HuH-7.5 (cell line): Measurements from ENCODE around the gene IQCK.
"Not testable (repeated sequence)": the region's sequence is repeated elsewhere in the genome, so short reads cannot be mapped to it uniquely, and the experiment has no call there.

ENCODE experiments used
- DNase-seq: peaks from one replicate; pipeline ENCODE4 v3.0.0; 2011; ENCODE audit warnings: low spot score

The IQCK gene

GRCh38 chr16:19717741-19718623, at the start of gene IQCK, which contains the start of gene KNOP1:
IQCK (plus strand) TSS chr16:19718271; CDS start chr16:19718307, 36 bp downstream.
KNOP1 (minus strand) TSS chr16:19718227; CDS start chr16:19715035, 3,192 bp downstream.
- peak; percentile 85 for DNase-seq

- DNase-seq = no peak
Measured at GRCh38 chr16:19672378-19672777, 45.7 kb upstream of the IQCK start.

- DNase-seq = no peak
Measured at GRCh38 chr16:19674485-19674884, 43.6 kb upstream of the IQCK start.

GRCh38 chr16:19677402-19677801, 40.7 kb upstream of the IQCK start:
- no peak for DNase-seq

GRCh38 chr16:19678804-19679203, 39.3 kb upstream of the IQCK start:
- DNase-seq = no peak

- not testable (repeated sequence) for DNase-seq
Measured at GRCh38 chr16:19679281-19679680, 38.8 kb upstream of the IQCK start.

- no peak for DNase-seq
Measured at GRCh38 chr16:19680881-19681340, 37.2 kb upstream of the IQCK start.

GRCh38 chr16:19681637-19682036, 36.4 kb upstream of the IQCK start:
- no peak for DNase-seq

- no peak for DNase-seq
Measured at GRCh38 chr16:19683453-19684236, 34.4 kb upstream of the IQCK start.

GRCh38 chr16:19685176-19685575, 32.9 kb upstream of the IQCK start:
- DNase-seq = no peak

GRCh38 chr16:19687279-19687678, 30.8 kb upstream of the IQCK start:
- DNase-seq = no peak

- DNase-seq = no peak
Measured at GRCh38 chr16:19688396-19689024, 29.6 kb upstream of the IQCK start.

GRCh38 chr16:19689342-19689741, 28.7 kb upstream of the IQCK start:
- no peak for DNase-seq

- DNase-seq = no peak
Measured at GRCh38 chr16:19690196-19690595, 27.9 kb upstream of the IQCK start.

GRCh38 chr16:19691161-19691711, 26.8 kb upstream of the IQCK start:
- no peak for DNase-seq

GRCh38 chr16:19694989-19695388, 23.1 kb upstream of the IQCK start:
- no peak for DNase-seq

- DNase-seq = no peak
Measured at GRCh38 chr16:19696328-19696727, 21.7 kb upstream of the IQCK start.

- no peak for DNase-seq
Measured at GRCh38 chr16:19696961-19697360, 21.1 kb upstream of the IQCK start.

GRCh38 chr16:19697756-19698318, 20.2 kb upstream of the IQCK start:
- DNase-seq = no peak

GRCh38 chr16:19698480-19699465, 19.3 kb upstream of the IQCK start:
- DNase-seq = no peak

- DNase-seq = no peak
Measured at GRCh38 chr16:19699472-19699871, 18.6 kb upstream of the IQCK start.
